Measurements from ENCODE around the gene POLR2A. TPM values are rescaled to one million over a fixed set of nuclear protein-coding genes. Genes with fewer than 3 reads are reported as not detected.
A peak's percentile ranks its signal among the peaks of the same experiment; 100 is the strongest.

Gene POLR2A
- total and polyA plus RNA-seq, 2 of the 13 experiments (the other 11 are each of a cell fraction or from before 2014, with no cell fraction given) = 17.8 to 18.3 TPM

- TF ChIP-seq ZHX2 (IDR thresholded peaks at IDR 0.05; ENCODE audit: low read depth) = peak; percentile 86
- TF ChIP-seq ZHX2 (CRISPR knock-in tag; IDR thresholded peaks at IDR 0.05; ENCODE audit: borderline replicate concordance) = 0 out of 2 replicates have a peak, but pooled peaks have one; percentile 77
- no peak for TF ChIP-seq PRMT3 (CRISPR knock-in tag; IDR thresholded peaks at IDR 0.05; ENCODE audit: borderline replicate concordance, low read depth)
- no peak for TF ChIP-seq EHMT2 (IDR thresholded peaks at IDR 0.05; ENCODE audit: borderline replicate concordance, low read depth, low read length)
- TF ChIP-seq MAZ (IDR thresholded peaks at IDR 0.05; ENCODE audit: borderline replicate concordance, low read depth, low read length) = peak; percentile 98
- TF ChIP-seq MAZ (CRISPR knock-in tag; IDR thresholded peaks at IDR 0.05; ENCODE audit: low read depth) = peak; percentile 98
- TF ChIP-seq ZNF225 (CRISPR knock-in tag; IDR thresholded peaks at IDR 0.05) = no peak; the same call in 1 of the 2 replicates
- TF ChIP-seq PHF5A (CRISPR knock-in tag; IDR thresholded peaks at IDR 0.05; ENCODE audit: low read depth, unreplicated experiment) = peak; percentile 42
- TF ChIP-seq ZNF224 (CRISPR knock-in tag; IDR thresholded peaks at IDR 0.05) = peak; percentile 62; the same call in 1 of the 2 replicates
- 0 out of 2 replicates have a peak, but pooled peaks have one; percentile 71 for TF ChIP-seq ZBTB8A (CRISPR knock-in tag; IDR thresholded peaks at IDR 0.05; ENCODE audit: borderline replicate concordance, low read depth)
- TF ChIP-seq ETV5 (CRISPR knock-in tag; IDR thresholded peaks at IDR 0.05; ENCODE audit: borderline replicate concordance) = peak; percentile 91
- 0 out of 2 replicates have a peak, but pooled peaks have one; percentile 76 for TF ChIP-seq TP53 (CRISPR knock-in tag; conservative IDR thresholded peaks at IDR 0.05)
- no peak for TF ChIP-seq RAD51 (IDR thresholded peaks at IDR 0.05; ENCODE audit: borderline replicate concordance)
- peak; percentile 28; the same call in 1 of the 2 replicates for TF ChIP-seq NR1H2 (CRISPR knock-in tag; IDR thresholded peaks at IDR 0.05; ENCODE audit: borderline replicate concordance, low read depth)
Observed at GRCh38 chr17:7484067-7484918, at the start of gene POLR2A (continued).

Measured in HepG2 (cell line).